ENCODE data around the gene MRTFA. TPM values are rescaled to one million over a fixed set of nuclear protein-coding genes. Genes with fewer than 3 reads are reported as not detected.
A peak's percentile ranks its signal among the peaks of the same experiment; 100 is the strongest.
"Not testable (repeated sequence)": the region's sequence is repeated elsewhere in the genome, so short reads cannot be mapped to it uniquely, and the experiment has no call there.

The MRTFA gene
- polyA plus RNA-seq, 4 donors, result 11.9 to 20.0 (median 14.1) TPM

GRCh38 chr22:40668611-40669411, 32.3 kb upstream of the MRTFA start:
- no peaks in the 10 kb centered on the region for H3K36me3 ChIP-seq (ENCODE audit: control insufficient read depth in 3 of 3, insufficient read depth in 2 of 3, low read depth in 1 of 3, low read length in 3 of 3)
- peaks cover 0 to 4% of the 10 kb centered on the region in 2 donors for H3K9me3 ChIP-seq (ENCODE audit: control insufficient read depth in 2 of 2, insufficient read depth in 1 of 2, low read depth in 1 of 2, low read length in 1 of 2)
- WGBS, 3 donors, result 60 to 69% (median 67%) methylated on average over 11 of the region's 11 CpGs
- peak overlapping the region in 1 of 3 donors; percentile 61 for H3K27ac ChIP-seq (ENCODE audit: low read depth in 1 of 3, low read length in 2 of 3)
- H3K4me1 ChIP-seq (ENCODE audit: control insufficient read depth in 3 of 3, insufficient read depth in 2 of 3, low read depth in 1 of 3, low read length in 2 of 3), result peaks cover 0 to 3% (median 0%) of the 10 kb centered on the region in 3 donors
- no peak overlapping the region for H3K4me3 ChIP-seq (ENCODE audit: low read depth in 1 of 3, low read length in 3 of 3)
- H3K27me3 ChIP-seq (ENCODE audit: control insufficient read depth in 3 of 3, insufficient read depth in 3 of 3, low read length in 3 of 3), result no peaks in the 10 kb centered on the region
- no peak for FAIRE-seq
- DNase-seq, result peak in 1 of 2 donors; percentile 29

GRCh38 chr22:40666151-40666848, 29.8 kb upstream of the MRTFA start:
- Histone ChIP-seq H3K27me3 (ENCODE audit: control insufficient read depth in 3 of 3, insufficient read depth in 3 of 3, low read length in 3 of 3) (no peaks in the 10 kb centered on the region), H3K9me3 (ENCODE audit: control insufficient read depth in 2 of 2, insufficient read depth in 1 of 2, low read depth in 1 of 2, low read length in 1 of 2) (no peaks in the 10 kb centered on the region), H3K27ac (ENCODE audit: low read depth in 1 of 3, low read length in 2 of 3) (no peak overlapping the region), H3K4me3 (ENCODE audit: low read depth in 1 of 3, low read length in 3 of 3) (no peak overlapping the region), H3K36me3 (ENCODE audit: control insufficient read depth in 3 of 3, insufficient read depth in 2 of 3, low read depth in 1 of 3, low read length in 3 of 3) (no peaks in the 10 kb centered on the region), H3K4me1 (ENCODE audit: control insufficient read depth in 3 of 3, insufficient read depth in 2 of 3, low read depth in 1 of 3, low read length in 2 of 3) (peaks cover 0 to 3% (median 0%) of the 10 kb centered on the region in 3 donors)
- DNase-seq (no peak), FAIRE-seq (no peak)
- 65 to 85% (median 84%) methylated on average over 7 of the region's 7 CpGs for WGBS, 3 donors

GRCh38 chr22:40665312-40665711, 28.8 kb upstream of the MRTFA start:
- Histone ChIP-seq H3K4me1 (ENCODE audit: control insufficient read depth in 3 of 3, insufficient read depth in 2 of 3, low read depth in 1 of 3, low read length in 2 of 3) (peaks cover 0 to 3% (median 0%) of the 10 kb centered on the region in 3 donors), H3K4me3 (ENCODE audit: low read depth in 1 of 3, low read length in 3 of 3) (no peak overlapping the region), H3K9me3 (ENCODE audit: control insufficient read depth in 2 of 2, insufficient read depth in 1 of 2, low read depth in 1 of 2, low read length in 1 of 2) (no peaks in the 10 kb centered on the region), H3K36me3 (ENCODE audit: control insufficient read depth in 3 of 3, insufficient read depth in 2 of 3, low read depth in 1 of 3, low read length in 3 of 3) (no peaks in the 10 kb centered on the region), H3K27me3 (ENCODE audit: control insufficient read depth in 3 of 3, insufficient read depth in 3 of 3, low read length in 3 of 3) (no peaks in the 10 kb centered on the region), H3K27ac (ENCODE audit: low read depth in 1 of 3, low read length in 2 of 3) (peak overlapping the region in 1 of 3 donors; percentile 62)
- 71 to 89% (median 89%) methylated on average over 3 to 4 of the region's 4 CpGs for WGBS, 3 donors
- FAIRE-seq (no peak), DNase-seq (no peak)

GRCh38 chr22:40661671-40662070, 25.2 kb upstream of the MRTFA start:
- Histone ChIP-seq H3K27ac (ENCODE audit: low read depth in 1 of 3, low read length in 2 of 3) (no peak overlapping the region), H3K36me3 (ENCODE audit: control insufficient read depth in 3 of 3, insufficient read depth in 2 of 3, low read depth in 1 of 3, low read length in 3 of 3) (no peaks in the 10 kb centered on the region), H3K9me3 (ENCODE audit: control insufficient read depth in 2 of 2, insufficient read depth in 1 of 2, low read depth in 1 of 2, low read length in 1 of 2) (no peaks in the 10 kb centered on the region), H3K27me3 (ENCODE audit: control insufficient read depth in 3 of 3, insufficient read depth in 3 of 3, low read length in 3 of 3) (no peaks in the 10 kb centered on the region), H3K4me3 (ENCODE audit: low read depth in 1 of 3, low read length in 3 of 3) (no peak overlapping the region), H3K4me1 (ENCODE audit: control insufficient read depth in 3 of 3, insufficient read depth in 2 of 3, low read depth in 1 of 3, low read length in 2 of 3) (no peaks in the 10 kb centered on the region)
- 89 to 93% (median 91%) methylated on average over 7 of the region's 7 CpGs for WGBS, 3 donors
- no peak for DNase-seq
- no peak for FAIRE-seq

- no peaks in the 10 kb centered on the region for H3K9me3 ChIP-seq (ENCODE audit: control insufficient read depth in 2 of 2, insufficient read depth in 1 of 2, low read depth in 1 of 2, low read length in 1 of 2)
- no peaks in the 10 kb centered on the region for H3K27me3 ChIP-seq (ENCODE audit: control insufficient read depth in 3 of 3, insufficient read depth in 3 of 3, low read length in 3 of 3)
- no peaks in the 10 kb centered on the region for H3K36me3 ChIP-seq (ENCODE audit: control insufficient read depth in 3 of 3, insufficient read depth in 2 of 3, low read depth in 1 of 3, low read length in 3 of 3)
- H3K4me1 ChIP-seq (ENCODE audit: control insufficient read depth in 3 of 3, insufficient read depth in 2 of 3, low read depth in 1 of 3, low read length in 2 of 3), result no peaks in the 10 kb centered on the region
- no peak overlapping the region for H3K27ac ChIP-seq (ENCODE audit: low read depth in 1 of 3, low read length in 2 of 3)
- H3K4me3 ChIP-seq (ENCODE audit: low read depth in 1 of 3, low read length in 3 of 3), result no peak overlapping the region
- DNase-seq, result no peak
- FAIRE-seq, result no peak
- WGBS, 3 donors, result 73 to 94% (median 82%) methylated on average over 3 of the region's 3 CpGs
Measured at GRCh38 chr22:40660730-40661129, 24.2 kb upstream of the MRTFA start.

GRCh38 chr22:40659166-40659565, 22.6 kb upstream of the MRTFA start:
- no peak overlapping the region for H3K4me3 ChIP-seq (ENCODE audit: low read depth in 1 of 3, low read length in 3 of 3)
- DNase-seq, result no peak
- no peaks in the 10 kb centered on the region for H3K27me3 ChIP-seq (ENCODE audit: control insufficient read depth in 3 of 3, insufficient read depth in 3 of 3, low read length in 3 of 3)
- peaks cover 0 to 7% (median 0%) of the 10 kb centered on the region in 3 donors for H3K4me1 ChIP-seq (ENCODE audit: control insufficient read depth in 3 of 3, insufficient read depth in 2 of 3, low read depth in 1 of 3, low read length in 2 of 3)
- no peak overlapping the region for H3K27ac ChIP-seq (ENCODE audit: low read depth in 1 of 3, low read length in 2 of 3)
- 79 to 91% (median 91%) methylated on average over 6 of the region's 6 CpGs for WGBS, 3 donors
- FAIRE-seq, result no peak
- H3K9me3 ChIP-seq (ENCODE audit: control insufficient read depth in 2 of 2, insufficient read depth in 1 of 2, low read depth in 1 of 2, low read length in 1 of 2), result no peaks in the 10 kb centered on the region
- no peaks in the 10 kb centered on the region for H3K36me3 ChIP-seq (ENCODE audit: control insufficient read depth in 3 of 3, insufficient read depth in 2 of 3, low read depth in 1 of 3, low read length in 3 of 3)

GRCh38 chr22:40656651-40657050, 20.1 kb upstream of the MRTFA start:
- not testable (repeated sequence) for FAIRE-seq; DNase-seq; H3K9me3 ChIP-seq (ENCODE audit: control insufficient read depth in 2 of 2, insufficient read depth in 1 of 2, low read depth in 1 of 2, low read length in 1 of 2); H3K27me3 ChIP-seq (ENCODE audit: control insufficient read depth in 3 of 3, insufficient read depth in 3 of 3, low read length in 3 of 3); H3K36me3 ChIP-seq (ENCODE audit: control insufficient read depth in 3 of 3, insufficient read depth in 2 of 3, low read depth in 1 of 3, low read length in 3 of 3); H3K4me3 ChIP-seq (ENCODE audit: low read depth in 1 of 3, low read length in 3 of 3); H3K27ac ChIP-seq (ENCODE audit: low read depth in 1 of 3, low read length in 2 of 3)
- peaks cover 0 to 12% (median 3%) of the 10 kb centered on the region in 3 donors for H3K4me1 ChIP-seq (ENCODE audit: control insufficient read depth in 3 of 3, insufficient read depth in 2 of 3, low read depth in 1 of 3, low read length in 2 of 3)
- WGBS, 3 donors, result 90 to 94% (median 90%) methylated on average over 10 of the region's 10 CpGs

GRCh38 chr22:40655941-40656340, 19.4 kb upstream of the MRTFA start:
- not testable (repeated sequence) for DNase-seq; H3K27ac ChIP-seq (ENCODE audit: low read depth in 1 of 3, low read length in 2 of 3); FAIRE-seq; H3K27me3 ChIP-seq (ENCODE audit: control insufficient read depth in 3 of 3, insufficient read depth in 3 of 3, low read length in 3 of 3); H3K4me3 ChIP-seq (ENCODE audit: low read depth in 1 of 3, low read length in 3 of 3); H3K36me3 ChIP-seq (ENCODE audit: control insufficient read depth in 3 of 3, insufficient read depth in 2 of 3, low read depth in 1 of 3, low read length in 3 of 3); H3K9me3 ChIP-seq (ENCODE audit: control insufficient read depth in 2 of 2, insufficient read depth in 1 of 2, low read depth in 1 of 2, low read length in 1 of 2)
- H3K4me1 ChIP-seq (ENCODE audit: control insufficient read depth in 3 of 3, insufficient read depth in 2 of 3, low read depth in 1 of 3, low read length in 2 of 3), result peaks cover 0 to 12% (median 3%) of the 10 kb centered on the region in 3 donors
- 89 to 96% (median 90%) methylated on average over 3 of the region's 3 CpGs for WGBS, 3 donors

All from small intestine (tissue), 7 donors.